ENCODE data around the gene ARHGAP24. TPM values are rescaled to one million over a fixed set of nuclear protein-coding genes. Genes with fewer than 3 reads are reported as not detected.

ARHGAP24 gene
- total RNA-seq, 1 experiment from 2014 or later = 1.3 TPM

GRCh38 chr4:85717351-85717750 is 242.4 kb downstream of the ARHGAP24 start (continued):
- TF ChIP-seq, protein P1, sequence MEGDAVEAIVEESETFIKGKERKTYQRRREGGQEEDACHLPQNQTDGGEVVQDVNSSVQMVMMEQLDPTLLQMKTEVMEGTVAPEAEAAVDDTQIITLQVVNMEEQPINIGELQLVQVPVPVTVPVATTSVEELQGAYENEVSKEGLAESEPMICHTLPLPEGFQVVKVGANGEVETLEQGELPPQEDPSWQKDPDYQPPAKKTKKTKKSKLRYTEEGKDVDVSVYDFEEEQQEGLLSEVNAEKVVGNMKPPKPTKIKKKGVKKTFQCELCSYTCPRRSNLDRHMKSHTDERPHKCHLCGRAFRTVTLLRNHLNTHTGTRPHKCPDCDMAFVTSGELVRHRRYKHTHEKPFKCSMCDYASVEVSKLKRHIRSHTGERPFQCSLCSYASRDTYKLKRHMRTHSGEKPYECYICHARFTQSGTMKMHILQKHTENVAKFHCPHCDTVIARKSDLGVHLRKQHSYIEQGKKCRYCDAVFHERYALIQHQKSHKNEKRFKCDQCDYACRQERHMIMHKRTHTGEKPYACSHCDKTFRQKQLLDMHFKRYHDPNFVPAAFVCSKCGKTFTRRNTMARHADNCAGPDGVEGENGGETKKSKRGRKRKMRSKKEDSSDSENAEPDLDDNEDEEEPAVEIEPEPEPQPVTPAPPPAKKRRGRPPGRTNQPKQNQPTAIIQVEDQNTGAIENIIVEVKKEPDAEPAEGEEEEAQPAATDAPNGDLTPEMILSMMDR (IDR thresholded peaks at IDR 0.05 in 2 of 3, conservative IDR thresholded peaks at IDR 0.05 in 1 of 3; ENCODE audit: borderline replicate concordance in 1 of 3, insufficient read depth in 1 of 3, low read depth in 2 of 3, low read length in 2 of 3) = no peak

DNA sequence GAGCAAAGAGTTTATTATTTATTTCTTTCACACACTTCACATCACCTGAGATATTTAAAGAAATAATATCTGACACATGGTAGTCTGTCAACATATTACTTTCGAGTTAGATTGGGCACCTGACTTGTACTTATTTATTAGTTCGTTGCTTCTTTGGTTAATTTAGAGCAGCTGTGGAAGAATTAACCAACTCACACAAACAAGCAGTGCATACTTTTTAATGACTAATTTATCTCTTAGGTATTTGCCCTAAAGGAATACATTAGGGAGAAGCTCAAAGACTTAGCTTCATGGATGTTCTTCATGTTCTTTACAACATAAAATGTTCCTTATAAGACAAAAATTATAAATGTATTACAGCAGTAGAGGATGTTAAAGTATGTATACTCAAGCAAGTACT is 242.9 kb downstream of the ARHGAP24 start:
- Histone ChIP-seq H2AFZ (ENCODE audit: low read depth, low read length, poor library complexity, severe bottlenecking) (no peak overlapping the region), H3K27me3 (ENCODE audit: insufficient read depth, low read length) (no peaks in the 10 kb centered on the region), H3K9me3 (ENCODE audit: control insufficient read depth in 1 of 2, insufficient read depth in 1 of 2, low read depth in 1 of 2, low read length in 2 of 2) (no peaks in the 10 kb centered on the region), H3K9me2 (ENCODE audit: insufficient read depth) (no peaks in the 10 kb centered on the region), H3K36me3 (ENCODE audit: control insufficient read depth in 1 of 2, insufficient read depth in 2 of 2, low read length in 2 of 2) (no peaks in the 10 kb centered on the region), H3K4me2 (ENCODE audit: low read length) (no peak overlapping the region), H3K27ac (ENCODE audit: low read depth, low read length) (no peak overlapping the region), H4K20me1 (ENCODE audit: insufficient read depth) (no peaks in the 10 kb centered on the region), H3K9ac (ENCODE audit: low read length) (no peak overlapping the region), H3K79me2 (ENCODE audit: insufficient read depth, low read length) (no peaks in the 10 kb centered on the region), H3K4me1 (ENCODE audit: control insufficient read depth in 1 of 2, insufficient read depth in 2 of 2, low read length in 2 of 2) (peaks cover 0 to 7% of the 10 kb centered on the region in 2 experiments; a peak in 2 of 4 replicates), H3K4me3 (replicated peaks in 1 of 2; ENCODE audit: low read depth in 1 of 2, low read length in 2 of 2) (no peak overlapping the region)
- ChIA-PET POLR2A (no interaction called here), RAD21 (ENCODE audit: low non-redundant PET in 1 of 2, low total read pairs in 2 of 2, uncharacterized antibody in 2 of 2, unreplicated experiment in 2 of 2) (no interaction called here), CTCF (no interaction called here)
- BruUV-seq (replicated peaks) = no TSS peak
- no peak for DNase-seq (ENCODE audit: low read depth, low spot score)
- intact Hi-C loops (cut with micrococcal nuclease) = no loop called here
- ATAC-seq = no peak
- TF ChIP-seq POLR2AphosphoS5 (IDR thresholded peaks at IDR 0.05; ENCODE audit: low read depth, low read length) (no peak), CEBPB (IDR thresholded peaks at IDR 0.05; ENCODE audit: low read depth) (no peak), ELF1 (IDR thresholded peaks at IDR 0.05; ENCODE audit: borderline replicate concordance, low read depth) (no peak), YY1 (IDR thresholded peaks at IDR 0.05; ENCODE audit: extremely low read depth, insufficient replicate concordance, low read depth, low read length) (no peak), RAD21 (IDR thresholded peaks at IDR 0.05; ENCODE audit: low read depth) (no peak), ZBTB33 (IDR thresholded peaks at IDR 0.05; ENCODE audit: extremely low read depth, insufficient replicate concordance, low read length) (no peak), MAX (IDR thresholded peaks at IDR 0.05) (no peak), ZFX (IDR thresholded peaks at IDR 0.05) (no peak), EGR1 (IDR thresholded peaks at IDR 0.05; ENCODE audit: low read depth) (no peak), SRF (IDR thresholded peaks at IDR 0.05; ENCODE audit: low read depth) (no peak), SP1 (IDR thresholded peaks at IDR 0.05; ENCODE audit: low read depth) (no peak), EZH2 (IDR thresholded peaks at IDR 0.05) (no peak), FOSL1 (IDR thresholded peaks at IDR 0.05; ENCODE audit: low read depth) (no peak), TCF7L2 (IDR thresholded peaks at IDR 0.05; ENCODE audit: borderline replicate concordance, extremely low read depth, insufficient read depth, insufficient read length) (no peak)
- TF ChIP-seq, protein P1 (IDR thresholded peaks at IDR 0.05 in 2 of 3, conservative IDR thresholded peaks at IDR 0.05 in 1 of 3; ENCODE audit: borderline replicate concordance in 1 of 3, insufficient read depth in 1 of 3, low read depth in 2 of 3, low read length in 2 of 3) = no peak
- TF ChIP-seq, protein P2, sequence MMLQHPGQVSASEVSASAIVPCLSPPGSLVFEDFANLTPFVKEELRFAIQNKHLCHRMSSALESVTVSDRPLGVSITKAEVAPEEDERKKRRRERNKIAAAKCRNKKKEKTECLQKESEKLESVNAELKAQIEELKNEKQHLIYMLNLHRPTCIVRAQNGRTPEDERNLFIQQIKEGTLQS (IDR thresholded peaks at IDR 0.05) = no peak
